NCI-H1417 treated with DMSO at 0.1 percent for 48 hours (cell line): ENCODE results near the gene ZNF710.
"Not testable (repeated sequence)": the region's sequence is repeated elsewhere in the genome, so short reads cannot be mapped to it uniquely, and the experiment has no call there.

ENCODE experiments used
- DNase-seq: peaks from one replicate; lab custom pipeline; 2025; lab: John Stamatoyannopoulos, UW

The ZNF710 gene

GRCh38 chr15:90105521-90105920 is 104.4 kb downstream of the ZNF710 start:
- no peak for DNase-seq

GRCh38 chr15:90106522-90107117 is 105.5 kb downstream of the ZNF710 start:
- no peak for DNase-seq

GRCh38 chr15:90108038-90108437 is 106.9 kb downstream of the ZNF710 start:
- DNase-seq, result not testable (repeated sequence)

GRCh38 chr15:90109163-90109751 is 108.1 kb downstream of the ZNF710 start:
- not testable (repeated sequence) for DNase-seq

GRCh38 chr15:90113166-90113565 is 112.0 kb downstream of the ZNF710 start:
- no peak for DNase-seq

GRCh38 chr15:90114451-90114901 is 113.4 kb downstream of the ZNF710 start:
- DNase-seq, result no peak

- DNase-seq, result no peak
These were observed 114.7 kb downstream of the ZNF710 start for GRCh38 chr15:90115783-90116182.

- no peak for DNase-seq
These were observed 118.2 kb downstream of the ZNF710 start for GRCh38 chr15:90119367-90119766.

- no peak for DNase-seq
These were observed 120.0 kb downstream of the ZNF710 start for GRCh38 chr15:90121086-90121485.

GRCh38 chr15:90124507-90124906 is 123.4 kb downstream of the ZNF710 start:
- no peak for DNase-seq

GRCh38 chr15:90126022-90126421 is 124.9 kb downstream of the ZNF710 start:
- no peak for DNase-seq

- no peak for DNase-seq
These were observed 125.7 kb downstream of the ZNF710 start for GRCh38 chr15:90126596-90127435.

- no peak for DNase-seq
These were observed 129.2 kb downstream of the ZNF710 start for GRCh38 chr15:90130291-90130690.
